ENCODE results near the gene CDK5RAP3. TPM values are rescaled to one million over a fixed set of nuclear protein-coding genes. Genes with fewer than 3 reads are reported as not detected.
A peak's percentile ranks its signal among the peaks of the same experiment; 100 is the strongest.

Gene CDK5RAP3
- total and polyA plus RNA-seq, 2 of the 13 experiments (the other 11 are each of a cell fraction or from before 2014, with no cell fraction given): 128 to 154 TPM

GRCh38 chr17:47966079-47966519 lies 4.8 kb upstream of the CDK5RAP3 start (continued):
- TF ChIP-seq KDM2A (CRISPR knock-in tag; IDR thresholded peaks at IDR 0.05; ENCODE audit: borderline replicate concordance, low read depth) (peak; percentile 27; the same call in 1 of the 2 replicates), ZNF121 (CRISPR knock-in tag; IDR thresholded peaks at IDR 0.05) (no peak), ASH2L (IDR thresholded peaks at IDR 0.05; ENCODE audit: insufficient read length, low read depth, low read length) (no peak), KAT8 (CRISPR knock-in tag; IDR thresholded peaks at IDR 0.05) (peak; percentile 53; the same call in 1 of the 2 replicates), KDM1A (CRISPR knock-in tag; IDR thresholded peaks at IDR 0.05) (no peak), ZFY (CRISPR knock-in tag; IDR thresholded peaks at IDR 0.05) (peak; percentile 47), NONO (IDR thresholded peaks at IDR 0.05) (no peak), NONO (CRISPR knock-in tag; conservative IDR thresholded peaks at IDR 0.05) (no peak), WIZ (CRISPR knock-in tag; IDR thresholded peaks at IDR 0.05) (no peak), CEBPB (IDR thresholded peaks at IDR 0.05; ENCODE audit: borderline replicate concordance, low read depth, low read length) (peak; percentile 43; the same call in 1 of the 2 replicates), SP5 (CRISPR knock-in tag; IDR thresholded peaks at IDR 0.05; ENCODE audit: borderline replicate concordance, low read depth) (peak; percentile 67; the same call in 1 of the 2 replicates), TCF7L2 (IDR thresholded peaks at IDR 0.05; ENCODE audit: low read depth, low read length) (no peak), ZNF839 (CRISPR knock-in tag; IDR thresholded peaks at IDR 0.05; ENCODE audit: borderline replicate concordance) (no peak), PRDM10 (CRISPR knock-in tag; IDR thresholded peaks at IDR 0.05; ENCODE audit: low read depth) (peak; percentile 47; the same call in 1 of the 2 replicates), ZNF646 (CRISPR knock-in tag; IDR thresholded peaks at IDR 0.05) (peak; percentile 31; the same call in 1 of the 2 replicates)
- TF ChIP-seq, protein P1, sequence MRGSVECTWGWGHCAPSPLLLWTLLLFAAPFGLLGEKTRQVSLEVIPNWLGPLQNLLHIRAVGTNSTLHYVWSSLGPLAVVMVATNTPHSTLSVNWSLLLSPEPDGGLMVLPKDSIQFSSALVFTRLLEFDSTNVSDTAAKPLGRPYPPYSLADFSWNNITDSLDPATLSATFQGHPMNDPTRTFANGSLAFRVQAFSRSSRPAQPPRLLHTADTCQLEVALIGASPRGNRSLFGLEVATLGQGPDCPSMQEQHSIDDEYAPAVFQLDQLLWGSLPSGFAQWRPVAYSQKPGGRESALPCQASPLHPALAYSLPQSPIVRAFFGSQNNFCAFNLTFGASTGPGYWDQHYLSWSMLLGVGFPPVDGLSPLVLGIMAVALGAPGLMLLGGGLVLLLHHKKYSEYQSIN (CRISPR knock-in tag; IDR thresholded peaks at IDR 0.05; ENCODE audit: borderline replicate concordance): no peak
- TF ChIP-seq, protein P2, sequence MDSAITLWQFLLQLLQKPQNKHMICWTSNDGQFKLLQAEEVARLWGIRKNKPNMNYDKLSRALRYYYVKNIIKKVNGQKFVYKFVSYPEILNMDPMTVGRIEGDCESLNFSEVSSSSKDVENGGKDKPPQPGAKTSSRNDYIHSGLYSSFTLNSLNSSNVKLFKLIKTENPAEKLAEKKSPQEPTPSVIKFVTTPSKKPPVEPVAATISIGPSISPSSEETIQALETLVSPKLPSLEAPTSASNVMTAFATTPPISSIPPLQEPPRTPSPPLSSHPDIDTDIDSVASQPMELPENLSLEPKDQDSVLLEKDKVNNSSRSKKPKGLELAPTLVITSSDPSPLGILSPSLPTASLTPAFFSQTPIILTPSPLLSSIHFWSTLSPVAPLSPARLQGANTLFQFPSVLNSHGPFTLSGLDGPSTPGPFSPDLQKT (CRISPR knock-in tag; IDR thresholded peaks at IDR 0.05; ENCODE audit: borderline replicate concordance): no peak
